HCT116 (cell line): ENCODE measurements around the gene CDKN1C. TPM values are rescaled to one million over a fixed set of nuclear protein-coding genes. Genes with fewer than 3 reads are reported as not detected.

Experiments used
- ATAC-seq: fragments of 200-7000 bp; cut with Tn5 transposase; 2 replicates; pipeline ENCODE4 v1.9.1; 2020; ENCODE audit warnings: mild to moderate bottlenecking, moderate library complexity
- BruUV-seq: library from RNA; stranded (reverse); fragments of 400-500 nt; replicated peaks from 2 replicates; lab custom pipeline; 2021; lab: Mats Ljungman, UMichigan
- CTCF ChIA-PET: fragments of 300-600 bp; sonication (Branson Sonifier 250); formaldehyde crosslinking; loops from one replicate; lab custom pipeline; 2021; ENCODE audit warnings: antibody characterized with exemption; lab: Charles Lee
- POLR2A ChIA-PET: fragments of 300-600, 350-600 bp; sonication (Branson Sonifier 250); formaldehyde crosslinking; loops from one replicate; lab custom pipeline; 2021; ENCODE audit warnings: antibody characterized with exemption; lab: Charles Lee
- RAD21 ChIA-PET, 2 experiments: fragments of 300-600 bp; sonication (Branson Sonifier 250); formaldehyde crosslinking; loops; one replicate each; lab custom pipeline; 2023; ENCODE audit warnings: low total read pairs in 2 of 2; ENCODE audit not compliant: uncharacterized antibody in 2 of 2, unreplicated experiment in 2 of 2, low non-redundant PET in 1 of 2; lab: Charles Lee
- DNase-seq: peaks from one replicate; pipeline ENCODE4 v3.0.0-alpha.2; 2010; ENCODE audit warnings: low read depth, low spot score
- H2AFZ ChIP-seq: fragments of 200-600 bp; shearing (Covaris generic), sonication (generic); 2 replicates; pipeline ENCODE4 v1.6.1; 2017; ENCODE audit warnings: low read depth, mixed run types, mixed read lengths, antibody characterized with exemption, low read length; ENCODE audit not compliant: poor library complexity, severe bottlenecking
- H3K27ac ChIP-seq: 2 replicates; pipeline ENCODE4 v1.5.1; 2012; ENCODE audit warnings: low read depth, low read length
- H3K27me3 ChIP-seq: fragments of 200-600 bp; sonication (generic); 2 replicates; pipeline ENCODE4 v1.6.1; 2016; ENCODE audit warnings: mixed run types, low read length, mixed read lengths; ENCODE audit not compliant: insufficient read depth
- H3K36me3 ChIP-seq, 2 experiments: fragments of 200-500 bp in 1 of 2; fragments of 200-600 bp in 1 of 2; sonication (Bioruptor generic) in 1 of 2; sonication (generic) in 1 of 2; 2 replicates each; pipeline versions ENCODE4 v1.5.1 to v1.6.1; 2014 to 2016; ENCODE audit warnings: low read length in 2 of 2, inconsistent platforms in 1 of 2, mixed read lengths in 1 of 2, mixed run types in 1 of 2; ENCODE audit not compliant: insufficient read depth in 2 of 2, control insufficient read depth in 1 of 2
- H3K4me1 ChIP-seq, 2 experiments: fragments of 200-600 bp in 1 of 2; sonication (generic) in 1 of 2; 2 replicates each; pipeline versions ENCODE4 v1.5.1 to v1.6.1; 2012 to 2017; ENCODE audit warnings: low read length in 2 of 2, inconsistent platforms in 1 of 2, mild to moderate bottlenecking in 1 of 2, mixed read lengths in 1 of 2, mixed run types in 1 of 2, moderate library complexity in 1 of 2; ENCODE audit not compliant: insufficient read depth in 2 of 2, control insufficient read depth in 1 of 2
- H3K4me2 ChIP-seq: fragments of 200-600 bp; sonication (generic); 2 replicates; pipeline ENCODE4 v1.6.1; 2017; ENCODE audit warnings: mixed run types, low read length, mixed read lengths
- H3K4me3 ChIP-seq, 2 experiments: fragments of 200-600 bp in 1 of 2; sonication (generic) in 1 of 2; replicated peaks in 1 of 2; 2 replicates each; pipeline ENCODE4 v1.5.1; 2011 to 2016; ENCODE audit warnings: low read length in 2 of 2, control low read depth in 1 of 2, low read depth in 1 of 2, mild to moderate bottlenecking in 1 of 2, mixed read lengths in 1 of 2, mixed run types in 1 of 2
- H3K79me2 ChIP-seq: fragments of 200-600 bp; sonication (generic); 2 replicates; pipeline ENCODE4 v1.6.1; 2017; ENCODE audit warnings: mild to moderate bottlenecking, mixed run types, low read length, moderate library complexity, mixed read lengths; ENCODE audit not compliant: insufficient read depth
- H3K9ac ChIP-seq: fragments of 200-600 bp; sonication (generic); 2 replicates; pipeline ENCODE4 v1.6.1; 2016; ENCODE audit warnings: low read length, mixed read lengths
- H3K9me2 ChIP-seq: fragments of 200-600 bp; sonication (generic), shearing (Covaris generic); 2 replicates; pipeline ENCODE4 v1.6.1; 2017; ENCODE audit warnings: mixed run types, mild to moderate bottlenecking, moderate library complexity; ENCODE audit not compliant: insufficient read depth
- H3K9me3 ChIP-seq, 2 experiments: fragments of 200-500 bp in 1 of 2; fragments of 200-600 bp in 1 of 2; sonication (Bioruptor generic) in 1 of 2; sonication (generic) in 1 of 2; 2 replicates each; pipeline ENCODE4 v1.6.1; 2014 to 2017; ENCODE audit warnings: low read length in 2 of 2, mixed read lengths in 2 of 2, inconsistent platforms in 1 of 2, low read depth in 1 of 2, mild to moderate bottlenecking in 1 of 2, mixed run types in 1 of 2, moderate library complexity in 1 of 2; ENCODE audit not compliant: control insufficient read depth in 1 of 2, insufficient read depth in 1 of 2
- H4K20me1 ChIP-seq: fragments of 200-600 bp; sonication (generic), shearing (Covaris generic); 2 replicates; pipeline ENCODE4 v1.6.1; 2017; ENCODE audit warnings: mixed run types, mild to moderate bottlenecking, moderate library complexity; ENCODE audit not compliant: insufficient read depth
- ATF3 ChIP-seq: IDR thresholded peaks from 2 replicates; pipeline ENCODE4 v1.6.1; 2012
- CTCF ChIP-seq, 3 experiments: fragments of 200-600 bp in 1 of 3; sonication (generic) in 1 of 3; IDR thresholded peaks in 2 of 3; conservative IDR thresholded peaks in 1 of 3; 2 replicates each; pipeline ENCODE4 v1.5.1; 2012 to 2017; ENCODE audit warnings: low read depth in 2 of 3, low read length in 2 of 3, antibody characterized with exemption in 1 of 3, borderline replicate concordance in 1 of 3, control low read depth in 1 of 3, mild to moderate bottlenecking in 1 of 3, mixed read lengths in 1 of 3, mixed run types in 1 of 3, moderate library complexity in 1 of 3; ENCODE audit not compliant: insufficient read depth in 1 of 3
- REST ChIP-seq: IDR thresholded peaks from 2 replicates; pipeline ENCODE4 v1.6.1; 2012; ENCODE audit warnings: low read depth
- intact Hi-C: fragments of 100-400 bp; cut with micrococcal nuclease; formaldehyde crosslinking; loops from 2 replicates; pipeline ENCODE4 v1.10.0; 2022
- total RNA-seq: library from RNA; stranded (reverse); gene quantifications from one replicate; pipeline ENCODE4 v1.2.1, GENCODE V29; 2021; ENCODE audit not compliant: unreplicated experiment

CDKN1C gene
- total RNA-seq, 1 experiment from 2014 or later, result 24.0 TPM

GRCh38 chr11:2838676-2839294 lies 46.8 kb downstream of the CDKN1C start:
- peaks cover 8 to 20% of the 10 kb centered on the region in 2 experiments; a peak in 3 of 4 replicates for H3K4me1 ChIP-seq
- POLR2A ChIA-PET, result no interaction called here
- no peak for DNase-seq
- H3K9me2 ChIP-seq, result no peaks in the 10 kb centered on the region
- TF ChIP-seq REST (no peak), CTCF (IDR thresholded peaks at IDR 0.05 in 2 of 3, conservative IDR thresholded peaks at IDR 0.05 in 1 of 3; ENCODE audit: borderline replicate concordance in 1 of 3, insufficient read depth in 1 of 3, low read depth in 2 of 3, low read length in 2 of 3) (no peak), ATF3 (no peak)
- TF ChIP-seq, all 23 proteins: peak for 0
- Histone ChIP-seq H2AFZ (no peak overlapping the region), H4K20me1 (no peaks in the 10 kb centered on the region), H3K9me3 (no peaks in the 10 kb centered on the region), H3K79me2 (no peaks in the 10 kb centered on the region), H3K27ac (no peak overlapping the region), H3K9ac (no peak overlapping the region), H3K36me3 (no peaks in the 10 kb centered on the region), H3K4me3 (no peak overlapping the region), H3K27me3 (no peaks in the 10 kb centered on the region), H3K4me2 (no peak overlapping the region)
- intact Hi-C loops, result no loop called here
- no TSS peak for BruUV-seq
- CTCF ChIA-PET, result interaction anchor here (0.6 kb wide), 1 partner anchor 13 kb away, joined by 4 read pairs; no protein-coding TSS in a partner anchor
- RAD21 ChIA-PET, result no interaction called here
- ATAC-seq, result no peak
